Astrocyte (in vitro differentiated cells and primary cell): ENCODE measurements around the gene MED15.

Source experiments
- EZH2 ChIP-seq: IDR thresholded peaks from 2 replicates; pipeline ENCODE4 v1.6.1; 2012; ENCODE audit warnings: mild to moderate bottlenecking, low read length, inconsistent platforms; ENCODE audit not compliant: insufficient read depth
- TF ChIP-seq, protein P1 (sequence below): IDR thresholded peaks from 2 replicates; pipeline ENCODE4 v1.5.1; 2011; ENCODE audit warnings: low read depth, mild to moderate bottlenecking, inconsistent platforms, low read length, moderate library complexity; ENCODE audit not compliant: insufficient read depth

DNA sequence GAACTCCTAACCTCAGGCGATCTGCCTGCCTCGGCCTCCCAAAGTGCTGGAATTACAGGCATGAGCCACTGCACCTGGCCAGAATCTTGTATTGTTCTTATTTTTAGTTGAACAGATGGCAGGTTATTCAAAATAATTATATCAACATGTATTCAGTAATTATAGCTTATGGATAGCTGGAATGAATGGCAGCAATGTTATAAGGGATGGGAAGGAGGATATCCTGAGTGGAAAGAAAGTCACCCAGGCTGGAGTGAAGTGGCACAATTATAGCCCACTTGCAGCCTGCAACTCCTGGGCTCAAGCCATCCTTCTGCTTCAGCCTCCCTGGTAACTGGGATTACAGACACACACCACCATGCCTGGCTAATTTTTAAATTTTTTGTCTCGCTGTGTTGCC, 88.1 kb downstream of the MED15 start:
- TF ChIP-seq, protein P1, sequence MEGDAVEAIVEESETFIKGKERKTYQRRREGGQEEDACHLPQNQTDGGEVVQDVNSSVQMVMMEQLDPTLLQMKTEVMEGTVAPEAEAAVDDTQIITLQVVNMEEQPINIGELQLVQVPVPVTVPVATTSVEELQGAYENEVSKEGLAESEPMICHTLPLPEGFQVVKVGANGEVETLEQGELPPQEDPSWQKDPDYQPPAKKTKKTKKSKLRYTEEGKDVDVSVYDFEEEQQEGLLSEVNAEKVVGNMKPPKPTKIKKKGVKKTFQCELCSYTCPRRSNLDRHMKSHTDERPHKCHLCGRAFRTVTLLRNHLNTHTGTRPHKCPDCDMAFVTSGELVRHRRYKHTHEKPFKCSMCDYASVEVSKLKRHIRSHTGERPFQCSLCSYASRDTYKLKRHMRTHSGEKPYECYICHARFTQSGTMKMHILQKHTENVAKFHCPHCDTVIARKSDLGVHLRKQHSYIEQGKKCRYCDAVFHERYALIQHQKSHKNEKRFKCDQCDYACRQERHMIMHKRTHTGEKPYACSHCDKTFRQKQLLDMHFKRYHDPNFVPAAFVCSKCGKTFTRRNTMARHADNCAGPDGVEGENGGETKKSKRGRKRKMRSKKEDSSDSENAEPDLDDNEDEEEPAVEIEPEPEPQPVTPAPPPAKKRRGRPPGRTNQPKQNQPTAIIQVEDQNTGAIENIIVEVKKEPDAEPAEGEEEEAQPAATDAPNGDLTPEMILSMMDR = no peak
- TF ChIP-seq EZH2 = no peak
